ENCODE data around the gene RAD18.

DNA sequence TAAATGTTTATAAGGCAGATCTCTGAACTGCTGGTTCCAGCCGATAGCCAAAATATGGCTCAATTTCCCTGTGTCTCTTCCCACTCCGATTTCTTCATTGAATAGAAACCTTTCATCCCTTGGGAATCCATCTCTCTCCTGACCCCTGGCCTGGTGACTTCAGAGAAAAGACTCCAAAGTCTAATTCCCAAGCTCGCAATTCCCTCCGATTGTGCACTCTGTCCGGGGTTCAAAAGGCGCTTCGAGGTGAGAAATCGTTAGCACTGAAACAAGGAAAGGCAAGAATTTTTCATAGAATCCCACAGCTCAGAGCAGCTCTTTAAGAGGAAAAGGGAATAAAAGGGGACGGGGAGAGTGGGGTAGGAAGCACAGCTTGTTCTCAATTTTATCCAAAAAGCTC lies 18.4 kb upstream of the RAD18 start:
- TF ChIP-seq, protein P1, sequence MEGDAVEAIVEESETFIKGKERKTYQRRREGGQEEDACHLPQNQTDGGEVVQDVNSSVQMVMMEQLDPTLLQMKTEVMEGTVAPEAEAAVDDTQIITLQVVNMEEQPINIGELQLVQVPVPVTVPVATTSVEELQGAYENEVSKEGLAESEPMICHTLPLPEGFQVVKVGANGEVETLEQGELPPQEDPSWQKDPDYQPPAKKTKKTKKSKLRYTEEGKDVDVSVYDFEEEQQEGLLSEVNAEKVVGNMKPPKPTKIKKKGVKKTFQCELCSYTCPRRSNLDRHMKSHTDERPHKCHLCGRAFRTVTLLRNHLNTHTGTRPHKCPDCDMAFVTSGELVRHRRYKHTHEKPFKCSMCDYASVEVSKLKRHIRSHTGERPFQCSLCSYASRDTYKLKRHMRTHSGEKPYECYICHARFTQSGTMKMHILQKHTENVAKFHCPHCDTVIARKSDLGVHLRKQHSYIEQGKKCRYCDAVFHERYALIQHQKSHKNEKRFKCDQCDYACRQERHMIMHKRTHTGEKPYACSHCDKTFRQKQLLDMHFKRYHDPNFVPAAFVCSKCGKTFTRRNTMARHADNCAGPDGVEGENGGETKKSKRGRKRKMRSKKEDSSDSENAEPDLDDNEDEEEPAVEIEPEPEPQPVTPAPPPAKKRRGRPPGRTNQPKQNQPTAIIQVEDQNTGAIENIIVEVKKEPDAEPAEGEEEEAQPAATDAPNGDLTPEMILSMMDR (IDR thresholded peaks at IDR 0.05; ENCODE audit: low read length) = no peak
- TF ChIP-seq EZH2 (IDR thresholded peaks at IDR 0.05; ENCODE audit: borderline replicate concordance, low read length) = no peak

All from OCI-LY1 (cell line).